Measurements from ENCODE around the gene UQCR10.

GRCh38 chr22:29748248-29748893, 18.8 kb upstream of the UQCR10 start:
- TF ChIP-seq CTCF (IDR thresholded peaks at IDR 0.05), result no peak
- TF ChIP-seq POLR2A (IDR thresholded peaks at IDR 0.05), result no peak
- no peak for TF ChIP-seq POLR2AphosphoS5 (IDR thresholded peaks at IDR 0.05; ENCODE audit: insufficient read depth in 1 of 2, low read depth in 1 of 2)
